SK-N-SH (cell line): ENCODE data around the gene ERN1. TPM values are rescaled to one million over a fixed set of nuclear protein-coding genes. Genes with fewer than 3 reads are reported as not detected.

Experiments
- CTCF ChIA-PET: fragments of 300-600, 350-600 bp; formaldehyde crosslinking; extraction: SDS; loops from one replicate; lab custom pipeline; 2021; lab: Yijun Ruan, JAX
- POLR2A ChIA-PET: fragments of 350-600 bp; sonication (Branson Sonifier 250); formaldehyde crosslinking; extraction: SDS; loops from one replicate; lab custom pipeline; 2020; ENCODE audit warnings: antibody characterized with exemption, inconsistent platforms; lab: Yijun Ruan, JAX
- DNase-seq: peaks from one replicate; pipeline ENCODE4 v3.0.0; 2012
- H2AFZ ChIP-seq: fragments of 200-600 bp; sonication (generic); 2 replicates; pipeline ENCODE4 v1.8.1; 2016; ENCODE audit warnings: antibody characterized with exemption, mild to moderate bottlenecking, low read depth
- H3F3A ChIP-seq: fragments of 200-600 bp; sonication (generic); replicated peaks from 2 replicates; pipeline ENCODE3; 2016; ENCODE audit warnings: antibody characterized with exemption, mild to moderate bottlenecking; ENCODE audit not compliant: insufficient read depth
- H3K27ac ChIP-seq, 2 experiments: fragments of 200-500 bp in 1 of 2; fragments of 200-600 bp in 1 of 2; sonication (Bioruptor generic) in 1 of 2; sonication (generic), shearing (Covaris generic) in 1 of 2; 2 replicates each; pipeline versions ENCODE4 v1.5.1 to v1.6.1; 2014 to 2016; ENCODE audit warnings: low read depth in 2 of 2, inconsistent platforms in 1 of 2, low read length in 1 of 2, mild to moderate bottlenecking in 1 of 2, mixed read lengths in 1 of 2
- H3K27me3 ChIP-seq: fragments of 200-600 bp; sonication (generic), shearing (Covaris generic); 2 replicates; pipeline ENCODE4 v1.6.1; 2016; ENCODE audit warnings: mixed run types; ENCODE audit not compliant: insufficient read depth
- H3K36me3 ChIP-seq, 2 experiments: fragments of 200-500 bp in 1 of 2; fragments of 200-600 bp in 1 of 2; sonication (Bioruptor generic) in 1 of 2; sonication (generic) in 1 of 2; replicated peaks in 1 of 2; 2 replicates each; pipeline versions ENCODE3 to v1.5.1; 2014 to 2016; ENCODE audit warnings: low read length in 1 of 2, mild to moderate bottlenecking in 1 of 2; ENCODE audit not compliant: insufficient read depth in 2 of 2, control insufficient read depth in 1 of 2
- H3K4me1 ChIP-seq, 2 experiments: fragments of 200-500 bp in 1 of 2; fragments of 200-600 bp in 1 of 2; sonication (Bioruptor generic) in 1 of 2; sonication (generic), shearing (Covaris generic) in 1 of 2; 2 replicates each; pipeline versions ENCODE4 v1.5.1 to v1.6.1; 2014 to 2016; ENCODE audit warnings: low read depth in 1 of 2, low read length in 1 of 2, mixed run types in 1 of 2; ENCODE audit not compliant: insufficient read depth in 2 of 2, control insufficient read depth in 1 of 2
- H3K4me2 ChIP-seq: fragments of 200-600 bp; sonication (generic), shearing (Covaris generic); 2 replicates; pipeline ENCODE4 v1.6.1; 2017; ENCODE audit warnings: mixed run types
- H3K4me3 ChIP-seq, 2 experiments: fragments of 200-500 bp in 1 of 2; fragments of 200-600 bp in 1 of 2; sonication (Bioruptor generic) in 1 of 2; sonication (generic), shearing (Covaris generic) in 1 of 2; 2 replicates each; pipeline versions ENCODE4 v1.5.1 to v1.8.1; 2014 to 2016; ENCODE audit warnings: low read depth in 2 of 2, inconsistent platforms in 1 of 2, low read length in 1 of 2, mild to moderate bottlenecking in 1 of 2, mixed read lengths in 1 of 2, moderate library complexity in 1 of 2
- H3K79me2 ChIP-seq: fragments of 200-600 bp; sonication (generic); 2 replicates; pipeline ENCODE4 v1.8.1; 2017; ENCODE audit warnings: mild to moderate bottlenecking; ENCODE audit not compliant: insufficient read depth
- H3K9ac ChIP-seq: fragments of 200-600 bp; sonication (generic); 2 replicates; pipeline ENCODE4 v1.6.1; 2017; ENCODE audit warnings: mixed run types
- H3K9me2 ChIP-seq: fragments of 200-600 bp; sonication (generic); 2 replicates; pipeline ENCODE4 v1.6.1; 2017; ENCODE audit warnings: mixed run types
- H3K9me3 ChIP-seq: fragments of 200-600 bp; sonication (generic); 2 replicates; pipeline ENCODE4 v1.6.1; 2017; ENCODE audit warnings: mixed run types, mild to moderate bottlenecking, moderate library complexity
- H4K20me1 ChIP-seq: fragments of 200-600 bp; sonication (generic); 2 replicates; pipeline ENCODE4 v1.6.1; 2017; ENCODE audit warnings: mild to moderate bottlenecking, mixed run types; ENCODE audit not compliant: insufficient read depth
- EP300 ChIP-seq, 2 experiments: IDR thresholded peaks; 2 replicates each; pipeline versions ENCODE4 v1.4.0 to v1.6.1; 2012; ENCODE audit warnings: borderline replicate concordance in 1 of 2, low read depth in 1 of 2, low read length in 1 of 2
- EZH2phosphoT487 ChIP-seq: fragments of 200-600 bp; sonication (generic); IDR thresholded peaks from 2 replicates; pipeline ENCODE4 v1.6.1; 2017; ENCODE audit warnings: low read depth, mixed run types, mild to moderate bottlenecking, antibody characterized with exemption, moderate library complexity, borderline replicate concordance
- FOXJ3 ChIP-seq: sonication (generic); formaldehyde crosslinking; IDR thresholded peaks from 2 replicates; pipeline ENCODE4 v1.5.1; 2020; ENCODE audit warnings: mild to moderate bottlenecking, missing genetic modification reagents
- FOXM1 ChIP-seq: IDR thresholded peaks from 2 replicates; pipeline ENCODE4 v1.4.0; 2012; ENCODE audit warnings: low read depth, mild to moderate bottlenecking
- GATA2 ChIP-seq: sonication (generic); formaldehyde crosslinking; IDR thresholded peaks from 2 replicates; pipeline ENCODE4 v1.5.0; 2020; ENCODE audit warnings: mild to moderate bottlenecking, missing genetic modification reagents
- JUND ChIP-seq: IDR thresholded peaks from 2 replicates; pipeline ENCODE4 v1.4.0; 2012
- MEF2A ChIP-seq: IDR thresholded peaks from 2 replicates; pipeline ENCODE4 v1.4.0; 2012; ENCODE audit warnings: low read depth, borderline replicate concordance
- MXI1 ChIP-seq: IDR thresholded peaks from 2 replicates; pipeline ENCODE4 v1.6.1; 2012; ENCODE audit warnings: mild to moderate bottlenecking, low read depth, low read length, improper control_type of control experiment
- NFIC ChIP-seq: IDR thresholded peaks from 2 replicates; pipeline ENCODE4 v1.4.0; 2012; ENCODE audit warnings: borderline replicate concordance
- RFX5 ChIP-seq: IDR thresholded peaks from 2 replicates; pipeline ENCODE4 v1.6.1; 2012; ENCODE audit warnings: mild to moderate bottlenecking, improper control_type of control experiment, low read length
- RXRA ChIP-seq: IDR thresholded peaks from 2 replicates; pipeline ENCODE4 v1.4.0; 2012; ENCODE audit warnings: low read depth, mild to moderate bottlenecking, borderline replicate concordance
- SIN3A ChIP-seq: IDR thresholded peaks from 2 replicates; pipeline ENCODE4 v1.6.1; 2012; ENCODE audit warnings: low read depth, mild to moderate bottlenecking, low read length, moderate library complexity, borderline replicate concordance
- SMC3 ChIP-seq: IDR thresholded peaks from 2 replicates; pipeline ENCODE4 v1.6.1; 2012; ENCODE audit warnings: low read depth, low read length, improper control_type of control experiment
- TAF1 ChIP-seq: IDR thresholded peaks from 2 replicates; pipeline ENCODE4 v1.6.1; 2012; ENCODE audit warnings: low read depth, mild to moderate bottlenecking, low read length, moderate library complexity, borderline replicate concordance
- WGBS: methylation state at CpG from one replicate; pipeline ENCODE4 v1.1.6; 2017; ENCODE audit warnings: low lambda C conversion rate; 5-methylcytosine and 5-hydroxymethylcytosine counted together
- polyA plus RNA-seq, 3 experiments: library from polyadenylated mRNA; depleted of rRNA; stranded (reverse); fragments of >200 nt; gene quantifications; 2 replicates each; pipeline ENCODE4 v1.2.3, GENCODE V29; 2012
- TF ChIP-seq, protein P1 (sequence below): IDR thresholded peaks from 2 replicates; pipeline ENCODE4 v1.4.0; 2012; ENCODE audit warnings: low read depth
- TF ChIP-seq, protein P2 (sequence below): IDR thresholded peaks from 2 replicates; pipeline ENCODE4 v1.4.0; 2012; ENCODE audit warnings: low read depth, borderline replicate concordance
- TF ChIP-seq, protein P3 (sequence below): fragments of 150-350 bp; IDR thresholded peaks from 2 replicates; pipeline ENCODE4 v1.6.1; 2017; ENCODE audit warnings: antibody characterized with exemption, low read length, low read depth, borderline replicate concordance

The ERN1 gene
- polyA plus RNA-seq, 1 of the 3 experiments (the other 2 are of a cell fraction), result 7.3 TPM

DNA sequence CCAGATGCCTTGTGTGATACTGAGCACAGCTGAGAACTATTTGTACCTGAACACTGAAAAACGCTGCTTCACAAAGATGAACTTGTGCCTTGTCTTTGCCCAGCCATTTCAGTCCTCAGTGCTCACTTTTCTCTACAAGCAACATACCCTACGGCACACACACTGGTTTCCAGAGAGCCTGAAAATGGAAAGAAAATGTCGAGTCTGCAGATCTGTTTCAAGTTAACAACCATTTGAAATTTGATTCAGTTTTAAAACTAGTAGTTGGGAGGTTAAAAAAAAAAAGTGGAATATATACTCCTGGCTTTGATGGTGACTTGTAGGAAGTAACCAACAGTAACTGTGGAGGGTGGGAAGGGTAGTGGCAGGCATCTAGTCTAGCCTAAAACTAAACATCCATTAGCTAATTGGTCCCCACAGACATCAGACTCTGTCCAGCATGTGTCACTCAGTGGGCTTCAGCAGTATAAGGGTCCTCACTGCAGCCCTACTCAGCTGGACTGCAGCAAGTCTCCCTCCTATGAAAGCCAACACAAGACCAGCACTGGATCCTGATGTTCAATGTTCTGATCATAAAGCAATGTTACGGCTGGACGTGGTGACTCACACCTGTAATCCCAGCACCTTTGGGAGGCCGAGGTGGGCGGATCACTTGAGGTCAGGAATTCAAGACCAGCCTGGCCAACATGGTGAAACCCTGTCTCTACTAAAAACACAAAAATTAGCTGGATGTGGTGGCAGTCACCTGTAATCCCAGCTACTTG lies 27.1 kb downstream of the ERN1 start:
- Histone ChIP-seq H3K4me2 (no peak overlapping the region), H3K79me2 (no peaks in the 10 kb centered on the region), H3F3A (peaks cover 2% of the 10 kb centered on the region), H2AFZ (no peak overlapping the region), H3K27me3 (no peaks in the 10 kb centered on the region), H3K4me3 (no peak overlapping the region), H3K36me3 (no peaks in the 10 kb centered on the region), H3K9ac (no peak overlapping the region), H4K20me1 (no peaks in the 10 kb centered on the region), H3K9me2 (no peaks in the 10 kb centered on the region), H3K27ac (no peak overlapping the region), H3K4me1 (no peaks in the 10 kb centered on the region; a peak in 1 of 4 replicates), H3K9me3 (no peaks in the 10 kb centered on the region)
- CTCF ChIA-PET, result interaction anchor here (1.1 to 2.7 kb wide), 5 partner anchors 19 to 179 kb away, joined by 3 to 10 read pairs (median 5); no protein-coding TSS in a partner anchor
- POLR2A ChIA-PET, result no interaction called here
- TF ChIP-seq FOXM1 (no peak), RFX5 (no peak), JUND (no peak), GATA2 (no peak), TAF1 (no peak), MEF2A (no peak), EP300 (IDR thresholded peaks at IDR 0.05; ENCODE audit: borderline replicate concordance in 1 of 2, low read depth in 1 of 2, low read length in 1 of 2) (no peak), FOXJ3 (CRISPR knock-in tag) (no peak), NFIC (no peak), EZH2phosphoT487 (no peak), MXI1 (no peak), RXRA (no peak), SIN3A (no peak), SMC3 (no peak)
- TF ChIP-seq, protein P1, sequence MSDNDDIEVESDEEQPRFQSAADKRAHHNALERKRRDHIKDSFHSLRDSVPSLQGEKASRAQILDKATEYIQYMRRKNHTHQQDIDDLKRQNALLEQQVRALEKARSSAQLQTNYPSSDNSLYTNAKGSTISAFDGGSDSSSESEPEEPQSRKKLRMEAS, result no peak
- TF ChIP-seq, protein P2, sequence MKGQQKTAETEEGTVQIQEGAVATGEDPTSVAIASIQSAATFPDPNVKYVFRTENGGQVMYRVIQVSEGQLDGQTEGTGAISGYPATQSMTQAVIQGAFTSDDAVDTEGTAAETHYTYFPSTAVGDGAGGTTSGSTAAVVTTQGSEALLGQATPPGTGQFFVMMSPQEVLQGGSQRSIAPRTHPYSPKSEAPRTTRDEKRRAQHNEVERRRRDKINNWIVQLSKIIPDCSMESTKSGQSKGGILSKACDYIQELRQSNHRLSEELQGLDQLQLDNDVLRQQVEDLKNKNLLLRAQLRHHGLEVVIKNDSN, result no peak
- TF ChIP-seq, protein P3, sequence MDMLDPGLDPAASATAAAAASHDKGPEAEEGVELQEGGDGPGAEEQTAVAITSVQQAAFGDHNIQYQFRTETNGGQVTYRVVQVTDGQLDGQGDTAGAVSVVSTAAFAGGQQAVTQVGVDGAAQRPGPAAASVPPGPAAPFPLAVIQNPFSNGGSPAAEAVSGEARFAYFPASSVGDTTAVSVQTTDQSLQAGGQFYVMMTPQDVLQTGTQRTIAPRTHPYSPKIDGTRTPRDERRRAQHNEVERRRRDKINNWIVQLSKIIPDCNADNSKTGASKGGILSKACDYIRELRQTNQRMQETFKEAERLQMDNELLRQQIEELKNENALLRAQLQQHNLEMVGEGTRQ, result no peak
- no peak for DNase-seq
- WGBS, result 95% methylated on average over 7 of the region's 7 CpGs
